Stimulated activated CD8-positive, alpha-beta memory T cell treated with anti-CD3 and anti-CD28 coated beads, Interleukin-15, amount 100 ng/mL, for 4 hours (primary cell): ENCODE measurements around the gene HOXD4.

Experiments used
- DNase-seq, 2 donors: peaks; one replicate each; pipeline ENCODE4 v3.0.0-alpha.2; 2020; ENCODE audit warnings: low read depth in 2 of 2

Gene HOXD4

DNA sequence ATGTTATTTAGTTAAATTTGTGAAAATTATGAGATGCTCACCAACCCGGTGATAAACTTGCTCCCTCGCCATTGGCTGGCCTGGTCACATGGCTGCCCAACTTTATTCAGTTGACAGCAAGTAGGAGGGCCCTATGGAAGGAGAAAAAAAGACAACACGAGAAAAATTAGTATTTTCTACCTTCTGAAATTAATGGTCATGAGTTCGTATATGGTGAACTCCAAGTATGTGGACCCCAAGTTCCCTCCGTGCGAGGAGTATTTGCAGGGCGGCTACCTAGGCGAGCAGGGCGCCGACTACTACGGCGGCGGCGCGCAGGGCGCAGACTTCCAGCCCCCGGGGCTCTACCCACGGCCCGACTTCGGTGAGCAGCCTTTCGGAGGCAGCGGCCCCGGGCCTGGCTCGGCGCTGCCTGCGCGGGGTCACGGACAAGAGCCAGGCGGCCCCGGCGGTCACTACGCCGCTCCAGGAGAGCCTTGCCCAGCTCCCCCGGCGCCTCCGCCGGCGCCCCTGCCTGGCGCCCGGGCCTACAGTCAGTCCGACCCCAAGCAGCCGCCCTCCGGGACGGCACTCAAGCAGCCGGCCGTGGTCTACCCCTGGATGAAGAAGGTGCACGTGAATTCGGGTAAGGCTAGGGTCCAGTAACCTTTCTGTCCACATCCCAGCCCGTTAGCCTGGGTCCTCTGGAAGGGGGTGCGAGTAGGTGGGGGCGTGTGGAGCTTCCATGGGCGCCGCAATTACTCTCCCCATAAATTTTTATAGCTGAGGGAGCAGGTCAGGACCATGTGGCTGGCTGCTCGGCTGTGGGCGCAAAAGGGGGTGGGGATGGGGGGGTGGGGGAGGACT is at the start of gene HOXD4:
HOXD4 (plus strand) TSS at position 109 of the 846 bp plus-strand sequence; CDS start at position 193, 84 bp downstream.
- DNase-seq: no peak

- DNase-seq: no peak
Measured at GRCh38 chr2:176101842-176102241, 49.5 kb upstream of the HOXD4 start.

DNA sequence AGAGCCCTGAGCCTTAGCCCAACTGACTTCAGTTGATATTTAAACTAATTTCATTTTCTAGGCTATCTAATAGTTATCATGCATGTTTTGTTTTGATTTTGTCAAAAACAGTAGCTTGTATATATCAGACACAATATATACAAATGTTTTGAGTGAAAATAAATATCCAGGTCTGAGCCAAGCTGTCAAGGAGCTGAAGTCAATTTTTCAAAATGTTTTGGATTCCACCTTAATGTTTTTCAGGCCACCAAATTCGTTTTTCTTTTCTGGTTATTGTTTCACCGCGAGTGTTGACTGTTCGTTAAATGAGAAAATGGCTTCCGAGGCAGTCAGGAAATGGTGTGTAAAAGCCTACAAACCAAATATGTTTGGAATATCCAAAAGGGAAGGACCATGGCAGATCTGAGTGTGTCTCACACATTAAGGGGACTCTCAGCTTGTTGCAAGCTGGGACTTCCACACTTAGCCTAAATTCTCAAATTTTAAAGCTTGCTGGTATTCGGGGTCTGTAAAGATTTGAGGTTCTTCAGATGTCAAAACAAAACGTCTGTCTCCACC is 49.0 kb upstream of the HOXD4 start:
- DNase-seq: no peak

- DNase-seq: no peak
Measured at GRCh38 chr2:176103194-176103593, 48.2 kb upstream of the HOXD4 start.

GRCh38 chr2:176103742-176104315 is 47.5 kb upstream of the HOXD4 start:
- DNase-seq: no peak

DNA sequence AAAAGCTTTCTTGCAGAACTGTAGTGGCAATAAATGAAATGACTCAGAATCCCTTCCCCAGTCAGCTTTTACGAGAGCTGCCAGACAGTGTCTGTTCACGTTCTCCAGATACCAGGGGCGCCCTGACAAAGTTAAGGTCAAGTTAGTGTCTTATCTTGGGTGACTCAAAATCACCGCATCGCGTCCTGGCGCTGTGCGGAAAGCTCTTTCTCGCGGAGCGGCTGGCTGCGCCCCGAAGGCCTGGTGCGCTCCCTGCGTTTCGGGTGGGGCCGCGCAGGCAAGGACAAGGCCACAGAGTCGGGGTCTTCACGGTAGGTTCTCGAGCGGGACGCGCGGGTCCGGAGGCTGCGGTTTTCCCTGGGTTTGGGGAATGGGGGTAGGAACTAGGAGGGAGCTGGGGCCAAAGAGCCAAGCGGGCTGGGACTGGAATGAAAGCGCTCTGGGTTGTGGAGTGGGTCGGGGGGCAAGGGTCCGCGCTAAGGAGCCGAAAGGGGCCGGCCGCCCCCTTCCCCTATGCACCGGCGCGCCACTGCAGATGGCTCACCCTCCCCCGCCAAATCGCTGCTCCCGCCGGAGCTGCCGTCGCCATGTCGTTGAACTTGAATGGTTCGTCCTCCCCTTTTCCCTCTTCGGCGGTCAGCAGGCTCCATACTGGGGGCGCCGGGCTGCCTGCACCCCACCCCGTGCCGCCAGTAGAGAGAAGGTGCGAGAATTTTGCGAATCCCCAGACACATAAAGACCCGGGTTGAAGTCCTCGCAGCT is 46.9 kb upstream of the HOXD4 start:
- DNase-seq: no peak

DNA sequence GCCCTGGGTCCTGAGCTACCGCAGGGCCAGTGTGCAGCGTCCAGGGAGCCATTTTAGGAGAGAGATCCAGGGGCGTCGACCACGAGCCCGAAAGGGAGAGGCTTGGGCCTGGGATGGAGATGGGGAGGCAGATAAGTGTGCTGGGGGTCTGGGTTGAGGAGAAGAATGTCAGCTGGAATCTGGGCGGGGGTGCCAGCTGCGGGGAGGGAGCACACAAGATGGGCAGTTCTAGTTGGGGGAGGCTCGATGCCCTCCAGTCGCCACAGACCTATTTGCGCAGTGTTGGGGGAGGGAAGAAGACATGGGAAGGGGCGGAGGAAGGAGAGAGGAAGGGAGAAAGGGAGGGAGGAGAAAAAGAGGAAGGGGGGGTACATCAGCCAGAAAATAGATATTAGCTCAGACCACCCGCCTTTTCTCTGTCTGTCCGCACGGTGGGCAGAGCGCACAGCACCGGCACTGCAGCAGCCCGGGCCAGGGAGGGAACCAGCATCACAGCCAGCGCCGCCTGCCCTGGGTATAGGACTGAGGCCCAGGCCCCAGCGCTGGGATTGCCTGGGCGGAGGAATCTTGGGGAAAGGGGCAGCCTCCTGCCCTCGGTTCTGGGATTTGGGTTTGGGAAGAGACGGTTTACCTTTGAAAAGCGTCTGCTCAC is 46.1 kb upstream of the HOXD4 start:
- no peak for DNase-seq

GRCh38 chr2:176105730-176106580 is 45.4 kb upstream of the HOXD4 start:
- DNase-seq: no peak

DNA sequence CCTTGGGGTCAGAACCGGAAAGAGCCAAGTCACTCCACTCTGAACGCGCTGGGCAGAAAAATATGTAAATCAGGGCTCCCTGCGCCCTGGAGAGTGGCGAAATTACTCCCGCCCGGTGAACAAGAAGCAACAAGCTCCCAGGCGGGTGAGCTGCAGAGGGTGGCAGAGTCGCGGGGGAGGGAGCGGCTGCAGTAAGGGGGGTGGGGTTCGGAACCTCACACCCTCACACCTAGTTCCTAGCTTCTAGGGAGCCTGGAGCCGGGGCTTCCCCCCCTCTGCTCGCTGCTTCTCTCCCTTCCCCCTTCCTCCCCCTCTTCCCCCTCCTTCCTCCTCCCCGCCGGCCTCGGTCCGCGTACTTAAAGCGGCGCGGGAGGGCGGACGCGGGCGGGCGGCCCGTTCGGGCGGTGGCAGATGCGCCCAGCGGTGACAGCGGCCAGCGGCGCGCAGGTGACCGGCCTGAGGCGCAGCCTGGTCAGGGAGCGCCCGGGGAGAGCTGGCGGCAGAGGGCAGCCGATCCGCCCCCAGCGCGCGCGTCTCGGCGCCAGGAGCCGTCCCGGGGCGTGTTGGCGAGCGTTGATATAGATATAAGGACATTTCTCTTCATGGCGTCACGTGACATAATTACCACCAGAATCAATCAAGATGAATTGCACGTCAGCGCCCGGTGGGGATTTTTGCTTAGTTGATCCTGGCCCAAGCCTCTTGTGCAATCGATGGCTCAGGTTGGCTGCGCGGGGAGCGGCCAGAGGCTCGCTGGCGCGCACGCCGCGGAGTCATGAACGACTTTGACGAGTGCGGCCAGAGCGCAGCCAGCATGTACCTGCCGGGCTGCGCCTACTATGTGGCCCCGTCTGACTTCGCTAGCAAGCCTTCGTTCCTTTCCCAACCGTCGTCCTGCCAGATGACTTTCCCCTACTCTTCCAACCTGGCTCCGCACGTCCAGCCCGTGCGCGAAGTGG is 44.5 kb upstream of the HOXD4 start, which contains the start of gene HOXD11:
HOXD11 (plus strand) TSS at position 700 of the 959 bp plus-strand sequence; CDS start at position 776, 76 bp downstream.
- no peak for DNase-seq

DNA sequence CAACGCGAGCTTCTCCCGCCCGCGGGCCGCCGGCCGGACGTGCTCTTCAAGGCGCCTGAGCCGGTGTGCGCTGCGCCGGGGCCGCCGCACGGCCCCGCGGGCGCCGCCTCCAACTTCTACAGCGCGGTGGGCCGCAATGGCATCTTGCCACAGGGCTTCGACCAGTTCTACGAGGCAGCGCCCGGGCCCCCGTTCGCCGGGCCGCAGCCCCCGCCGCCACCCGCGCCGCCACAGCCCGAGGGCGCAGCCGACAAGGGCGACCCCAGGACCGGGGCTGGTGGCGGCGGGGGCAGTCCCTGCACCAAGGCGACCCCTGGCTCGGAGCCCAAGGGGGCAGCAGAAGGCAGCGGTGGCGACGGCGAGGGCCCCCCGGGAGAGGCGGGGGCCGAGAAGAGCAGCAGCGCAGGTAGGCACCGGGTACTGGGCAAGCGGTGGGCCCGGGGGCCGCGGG is 43.6 kb upstream of the HOXD4 start:
- no peak for DNase-seq

DNA sequence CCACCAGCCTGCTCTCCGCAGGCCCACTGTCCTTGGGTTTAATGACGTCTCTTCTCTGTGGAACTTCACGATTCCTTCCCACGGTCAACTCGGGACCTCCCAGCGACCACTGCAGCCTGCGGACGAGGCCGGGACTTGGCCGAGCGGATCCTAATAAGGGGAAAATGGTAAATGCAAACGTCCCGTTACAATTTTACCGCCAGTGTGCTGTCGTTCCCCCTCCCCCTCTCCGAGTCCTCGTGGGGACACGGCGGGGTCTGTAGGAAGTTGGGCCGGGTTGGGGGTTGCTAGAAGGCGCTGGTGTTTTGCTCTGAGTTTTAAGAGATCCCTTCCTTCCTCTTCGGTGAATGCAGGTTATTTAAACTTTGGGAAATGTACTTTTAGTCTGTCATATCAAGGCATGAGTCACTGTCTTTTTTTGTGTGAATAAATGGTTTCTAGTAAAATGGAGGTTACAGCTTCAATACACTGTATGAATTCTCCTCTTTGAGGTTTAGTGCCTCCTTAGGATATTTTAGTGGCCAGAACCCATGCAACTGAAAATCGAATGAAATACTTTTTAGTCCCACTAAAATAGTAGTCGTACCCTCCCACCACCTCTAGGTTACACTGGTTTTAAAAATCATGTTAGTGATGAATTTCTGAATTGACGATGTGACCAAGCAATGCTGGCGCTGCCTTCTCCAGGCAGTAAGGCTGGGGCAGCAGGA is 42.0 kb upstream of the HOXD4 start:
- no peak for DNase-seq

GRCh38 chr2:176109946-176110345 is 41.4 kb upstream of the HOXD4 start:
- DNase-seq: no peak

DNA sequence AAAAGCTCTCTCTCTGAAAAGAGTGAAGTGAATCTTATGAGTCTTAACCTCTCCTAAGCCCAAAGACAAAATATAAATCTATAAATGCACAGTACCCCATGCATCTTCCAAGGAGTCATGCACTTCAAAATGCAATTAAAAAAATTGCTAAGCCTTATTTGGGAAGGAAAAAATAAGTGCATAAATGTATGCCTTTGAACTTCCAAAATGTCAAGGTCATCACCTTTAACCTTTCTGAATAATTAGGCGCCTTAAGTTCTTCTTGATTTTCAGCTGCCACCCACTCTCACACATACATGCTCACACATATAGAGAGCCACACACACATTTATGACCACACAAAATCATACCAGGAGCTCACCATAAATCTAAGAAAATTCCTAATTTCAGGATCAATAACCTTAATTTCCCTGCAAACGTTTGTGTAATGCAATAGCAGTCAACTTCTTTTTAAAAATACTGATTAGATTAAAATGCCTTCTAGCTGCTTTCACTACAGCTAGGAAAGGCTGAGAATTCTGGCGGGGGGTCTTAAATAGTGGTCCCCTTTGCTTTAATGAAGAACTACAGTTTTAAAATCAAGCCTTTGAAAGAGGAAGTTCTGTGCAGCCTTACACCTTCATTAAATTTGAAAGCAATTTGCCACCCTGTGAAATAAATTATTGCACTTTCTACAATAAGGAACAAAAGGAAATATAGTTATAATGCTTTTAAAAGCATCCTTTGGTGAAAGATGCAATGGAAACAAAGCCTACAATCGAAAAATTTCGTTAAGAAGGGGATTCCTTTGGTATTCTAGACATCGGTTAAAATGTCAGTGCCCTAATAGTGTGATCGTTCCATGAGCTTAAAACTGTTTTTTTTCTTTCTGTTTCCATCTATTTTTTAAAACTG is 40.7 kb upstream of the HOXD4 start:
- no peak for DNase-seq

- no peak for DNase-seq
Measured at GRCh38 chr2:176111309-176111663, 40.1 kb upstream of the HOXD4 start.

- DNase-seq: no peak
Measured at GRCh38 chr2:176111846-176112374, 39.4 kb upstream of the HOXD4 start.

DNA sequence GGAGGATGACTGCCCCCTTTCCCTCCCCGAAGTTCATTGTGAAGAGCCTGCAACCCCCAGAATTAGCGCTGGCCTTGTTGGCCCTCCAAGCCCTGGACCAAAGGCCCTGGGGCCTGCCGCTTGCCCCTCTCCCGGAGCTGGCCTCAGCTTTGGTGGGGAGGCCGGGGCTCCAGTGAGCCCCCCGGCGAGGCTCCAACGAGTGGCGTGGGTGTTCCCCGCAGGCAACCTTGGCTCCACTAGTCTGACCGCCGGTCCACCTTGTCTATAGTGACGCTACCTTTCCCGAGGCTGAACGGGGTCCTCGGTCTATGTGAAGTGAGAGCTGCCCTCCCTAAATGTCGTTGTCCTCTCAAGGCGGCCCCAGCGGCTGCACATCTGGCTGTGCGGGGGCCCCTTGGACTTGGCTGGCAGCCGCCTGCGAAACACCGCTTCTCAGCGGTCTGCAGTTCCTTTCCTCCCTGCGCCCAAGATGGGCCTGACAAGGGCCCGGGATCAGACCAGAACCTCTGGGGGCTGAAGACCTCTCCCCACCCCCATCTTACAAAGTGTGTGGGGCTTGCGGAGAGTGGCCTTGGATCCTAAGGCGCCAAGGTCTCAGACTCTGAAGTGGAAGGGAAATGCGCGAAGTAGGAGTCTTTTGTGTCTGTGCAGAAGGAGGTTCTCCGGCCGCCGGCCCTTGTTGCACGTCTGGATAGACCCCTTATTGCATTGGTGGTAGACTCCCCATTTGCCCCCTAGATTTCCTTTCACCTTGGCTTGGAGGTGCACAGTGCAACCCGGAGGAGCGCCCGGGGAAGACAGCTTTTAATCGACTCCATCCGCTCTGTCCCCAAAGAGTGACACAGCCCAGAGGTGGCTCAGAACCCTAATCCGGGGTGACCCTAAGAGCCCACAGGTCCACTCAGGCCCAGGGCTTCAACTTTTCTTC is 38.7 kb upstream of the HOXD4 start:
- no peak for DNase-seq
